Stimulated activated CD4-positive, alpha-beta T cell treated with anti-CD3 and anti-CD28 coated beads, Interleukin-4, amount 100 ng/mL, for 24 hours (primary cell): ENCODE measurements around the gene ZFR2.
A peak's percentile ranks its signal among the peaks of the same experiment; 100 is the strongest.
"Not testable (repeated sequence)": the region's sequence is repeated elsewhere in the genome, so short reads cannot be mapped to it uniquely, and the experiment has no call there.

Experiments used
- DNase-seq: peaks from one replicate; pipeline ENCODE4 v3.0.0-alpha.2; 2020

ZFR2 gene

GRCh38 chr19:3868770-3869456 lies at the start of gene ZFR2:
Gene ZFR2 (minus strand): TSS chr19:3869038. CDS start chr19:3869017, 21 bp downstream.
- DNase-seq, result peak; percentile 18

GRCh38 chr19:3916033-3916432 lies 47.2 kb upstream of the ZFR2 start:
- no peak for DNase-seq

DNA sequence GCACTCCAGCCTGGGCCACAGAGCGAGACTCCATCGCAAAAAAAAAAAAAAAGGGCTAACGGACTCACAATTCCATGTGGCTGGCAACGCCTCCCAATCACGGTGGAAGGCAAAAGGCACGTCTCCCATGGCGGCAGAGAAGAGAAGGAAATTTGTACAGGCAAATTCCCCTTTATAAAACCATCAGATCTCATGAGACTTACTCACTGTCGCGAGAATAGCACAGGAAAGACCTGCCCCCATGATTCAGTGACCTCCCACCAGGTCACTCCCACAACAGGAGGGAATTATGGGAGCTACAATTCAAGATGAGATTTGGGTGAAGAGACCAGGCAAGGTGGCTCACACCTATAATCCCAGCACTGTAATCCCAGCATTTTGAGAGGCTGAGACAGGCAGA lies 45.4 kb upstream of the ZFR2 start:
- DNase-seq, result no peak

GRCh38 chr19:3910105-3910504 lies 41.3 kb upstream of the ZFR2 start:
- DNase-seq, result no peak

DNA sequence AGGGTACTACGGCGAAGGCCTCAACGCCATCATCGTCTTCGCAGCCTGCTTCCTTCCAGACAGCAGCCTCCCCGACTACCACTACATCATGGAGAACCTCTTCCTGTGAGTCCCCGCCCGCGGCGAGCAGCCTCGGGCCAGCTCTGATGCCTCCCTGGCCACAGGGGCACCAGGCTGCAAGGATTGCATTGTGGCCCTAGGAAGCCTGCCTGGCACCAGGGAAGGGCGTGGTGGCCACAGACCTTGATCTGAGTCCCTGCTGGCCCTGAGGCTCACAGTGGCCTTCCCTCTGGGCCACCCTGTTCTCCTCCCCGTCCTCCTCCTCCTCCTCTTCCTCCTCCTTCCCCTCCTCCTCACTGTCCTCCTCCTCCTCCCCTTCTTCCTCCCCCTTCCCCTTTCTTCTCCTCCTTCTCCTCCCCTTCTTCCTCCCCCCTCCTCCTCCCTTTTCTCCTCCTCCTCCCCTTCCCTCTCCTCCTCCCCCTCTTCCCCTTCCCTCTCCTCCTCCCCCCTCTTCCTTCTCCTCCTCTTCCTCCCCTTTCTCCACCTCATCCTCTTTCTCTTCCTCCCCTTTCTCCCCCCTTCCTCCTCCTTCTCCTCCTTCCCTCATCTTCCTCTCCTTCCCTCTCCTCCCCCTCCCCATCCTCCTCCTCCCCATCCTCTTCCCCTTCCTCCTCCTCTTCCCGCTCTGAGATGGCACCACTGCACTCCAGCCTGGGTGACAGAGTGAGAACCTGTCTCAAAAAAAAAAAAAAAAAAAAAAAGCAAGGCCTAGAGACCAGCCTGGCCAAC lies 39.6 kb upstream of the ZFR2 start:
- DNase-seq, result no peak

GRCh38 chr19:3907626-3908265 lies 38.9 kb upstream of the ZFR2 start:
- no peak for DNase-seq

GRCh38 chr19:3904233-3904632 lies 35.4 kb upstream of the ZFR2 start:
- DNase-seq, result no peak

- no peak for DNase-seq
These were observed 33.6 kb upstream of the ZFR2 start for GRCh38 chr19:3902317-3902973.

DNA sequence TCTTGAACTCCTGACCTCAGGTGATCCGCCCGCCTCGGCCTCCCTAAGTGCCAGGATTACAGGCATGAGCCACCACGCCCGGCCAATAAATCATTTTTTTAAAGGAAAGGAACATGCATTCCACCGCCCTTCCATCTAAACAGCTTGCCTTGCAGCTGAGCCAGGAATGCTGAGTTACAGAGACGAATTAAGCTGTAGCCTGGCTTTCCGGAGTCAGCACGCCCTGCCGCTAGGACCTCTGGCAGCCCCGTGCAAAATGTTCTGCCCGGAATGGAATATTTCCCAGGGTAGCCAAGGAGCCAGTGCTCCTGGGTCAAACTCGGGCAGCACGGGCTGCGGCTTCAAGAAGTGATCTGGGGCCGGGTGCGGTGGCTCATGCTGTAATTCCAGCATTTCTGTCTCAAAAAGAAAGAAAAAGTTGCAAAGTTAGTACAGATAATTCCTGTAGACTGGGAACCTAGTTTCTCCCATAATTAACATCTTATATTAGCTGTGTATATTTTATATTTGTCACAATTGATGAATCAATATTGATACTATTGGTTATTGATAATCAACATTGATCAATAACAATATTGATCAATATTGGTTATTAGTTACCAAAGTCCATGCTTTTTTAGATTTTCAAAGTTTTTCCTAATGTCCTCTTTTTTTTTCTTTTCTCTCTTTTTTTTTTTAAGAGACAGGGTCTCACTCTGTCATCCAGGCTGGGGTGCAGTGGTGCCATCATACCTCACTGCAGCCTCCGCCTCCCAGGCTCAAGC lies 30.9 kb upstream of the ZFR2 start:
- no peak for DNase-seq

DNA sequence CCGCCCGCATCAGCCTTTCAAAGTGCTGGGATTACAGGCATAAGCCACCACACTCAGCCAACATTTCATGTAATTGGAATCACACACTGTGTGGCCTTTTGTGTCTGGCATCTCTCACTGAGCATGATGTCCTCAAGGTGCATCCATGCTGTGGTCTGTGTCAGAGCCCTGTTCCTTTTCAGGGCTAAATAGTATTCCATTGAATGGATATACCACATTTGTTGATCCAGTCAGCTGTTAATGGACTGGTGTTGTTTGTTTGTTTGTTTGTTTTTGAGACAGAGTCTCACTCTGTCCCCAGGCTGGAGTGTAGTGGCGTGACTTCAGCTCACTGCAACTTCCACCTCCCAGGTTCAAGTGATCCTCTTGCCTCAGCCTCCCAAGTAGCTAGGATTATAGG lies 29.6 kb upstream of the ZFR2 start:
- DNase-seq, result no peak

DNA sequence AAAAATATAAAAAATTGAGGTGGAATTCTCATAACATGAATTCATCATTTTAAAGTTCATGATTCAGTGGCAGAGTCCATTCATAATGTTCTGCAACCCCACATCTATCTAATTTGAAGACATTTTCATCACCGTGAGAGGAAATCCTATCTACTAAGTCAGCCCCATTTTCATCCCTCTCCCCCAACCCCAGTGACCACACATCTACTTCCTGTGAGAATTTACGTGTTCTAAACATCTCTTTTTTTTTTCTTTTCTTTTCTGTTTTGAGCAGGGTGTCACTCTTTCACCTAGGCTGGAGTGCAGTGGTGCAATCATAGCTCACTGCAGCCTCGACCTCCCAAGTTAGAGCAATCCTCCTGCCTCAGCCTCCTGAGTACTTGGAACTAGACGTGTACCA lies 29.1 kb upstream of the ZFR2 start:
- DNase-seq, result no peak

GRCh38 chr19:3895788-3896187 lies 26.9 kb upstream of the ZFR2 start:
- no peak for DNase-seq

DNA sequence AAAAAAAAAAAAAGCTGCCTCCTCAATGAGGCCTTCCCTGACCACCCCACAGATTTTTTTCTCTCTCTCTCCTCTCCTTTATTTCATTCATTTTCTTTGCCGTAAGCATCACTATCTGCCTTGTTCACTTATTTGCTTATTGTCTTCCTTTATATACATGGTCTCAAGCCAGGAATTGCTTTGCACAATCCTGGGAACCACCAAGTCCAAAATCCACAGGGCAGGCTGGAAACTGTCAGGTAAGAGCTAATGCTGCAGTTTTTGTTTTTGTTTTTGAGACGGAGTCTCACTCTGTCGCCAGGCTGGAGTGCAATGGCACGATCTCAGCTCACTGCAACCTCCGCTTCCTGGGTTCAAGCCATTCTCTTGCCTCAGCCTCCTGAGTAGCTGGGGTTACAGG lies 26.1 kb upstream of the ZFR2 start:
- DNase-seq, result not testable (repeated sequence)

- DNase-seq, result no peak
These were observed 24.8 kb upstream of the ZFR2 start for GRCh38 chr19:3893509-3894179.

GRCh38 chr19:3890591-3890990 lies 21.8 kb upstream of the ZFR2 start:
- no peak for DNase-seq

DNA sequence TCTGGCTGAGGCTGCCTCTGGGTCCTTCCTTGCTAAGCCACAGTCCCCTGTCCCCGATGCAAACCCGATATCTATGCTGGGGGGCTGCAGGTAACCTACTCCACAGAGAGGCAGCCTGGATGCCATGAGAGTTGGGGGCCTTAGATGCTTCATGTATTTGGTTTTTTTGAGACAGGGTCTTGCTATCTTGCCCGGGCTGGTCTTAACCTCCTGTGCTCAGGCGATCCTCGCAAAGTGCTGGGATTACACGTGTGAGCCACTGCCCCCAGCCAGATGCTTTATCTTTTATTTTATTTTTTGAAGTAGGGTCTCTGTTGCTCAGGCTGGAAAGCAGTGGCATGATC lies 13.2 kb upstream of the ZFR2 start:
- no peak for DNase-seq

DNA sequence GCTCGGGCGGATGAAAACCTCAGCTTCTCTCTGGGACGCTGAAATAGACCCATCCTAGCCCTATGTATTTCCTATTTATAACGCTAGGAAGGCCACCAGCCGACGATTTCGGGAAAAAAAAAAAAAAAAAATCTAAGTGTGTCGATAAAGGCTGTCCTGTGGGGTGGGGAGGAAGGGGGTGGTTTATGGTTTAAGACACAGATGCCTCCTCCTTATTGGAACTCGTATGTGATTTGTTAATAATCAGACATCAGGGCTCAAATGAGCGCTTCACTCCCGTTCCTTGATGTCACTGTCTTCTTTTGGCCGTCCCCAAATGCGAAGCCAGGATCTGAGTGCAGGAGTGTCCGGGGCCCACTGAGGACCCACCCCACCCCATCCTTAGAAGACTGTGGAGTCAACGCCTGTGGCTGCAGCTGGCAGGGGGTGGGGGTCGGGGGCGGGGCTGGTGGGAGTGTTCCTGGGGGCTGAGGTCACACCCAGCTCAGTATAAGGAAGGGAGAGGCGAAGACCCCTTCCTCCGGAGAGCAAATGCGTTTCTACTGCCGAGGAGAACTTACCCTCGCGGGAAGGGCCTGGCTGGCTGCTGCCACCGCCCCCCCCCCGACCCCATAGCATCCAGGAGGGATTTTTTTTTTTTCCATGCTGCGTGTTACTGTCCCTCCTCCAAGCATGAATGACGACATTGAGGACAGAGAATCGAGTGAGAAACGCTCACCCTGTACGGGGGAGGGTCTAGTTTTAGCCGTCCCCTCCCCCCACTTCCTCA lies 12.6 kb upstream of the ZFR2 start:
- no peak for DNase-seq

DNA sequence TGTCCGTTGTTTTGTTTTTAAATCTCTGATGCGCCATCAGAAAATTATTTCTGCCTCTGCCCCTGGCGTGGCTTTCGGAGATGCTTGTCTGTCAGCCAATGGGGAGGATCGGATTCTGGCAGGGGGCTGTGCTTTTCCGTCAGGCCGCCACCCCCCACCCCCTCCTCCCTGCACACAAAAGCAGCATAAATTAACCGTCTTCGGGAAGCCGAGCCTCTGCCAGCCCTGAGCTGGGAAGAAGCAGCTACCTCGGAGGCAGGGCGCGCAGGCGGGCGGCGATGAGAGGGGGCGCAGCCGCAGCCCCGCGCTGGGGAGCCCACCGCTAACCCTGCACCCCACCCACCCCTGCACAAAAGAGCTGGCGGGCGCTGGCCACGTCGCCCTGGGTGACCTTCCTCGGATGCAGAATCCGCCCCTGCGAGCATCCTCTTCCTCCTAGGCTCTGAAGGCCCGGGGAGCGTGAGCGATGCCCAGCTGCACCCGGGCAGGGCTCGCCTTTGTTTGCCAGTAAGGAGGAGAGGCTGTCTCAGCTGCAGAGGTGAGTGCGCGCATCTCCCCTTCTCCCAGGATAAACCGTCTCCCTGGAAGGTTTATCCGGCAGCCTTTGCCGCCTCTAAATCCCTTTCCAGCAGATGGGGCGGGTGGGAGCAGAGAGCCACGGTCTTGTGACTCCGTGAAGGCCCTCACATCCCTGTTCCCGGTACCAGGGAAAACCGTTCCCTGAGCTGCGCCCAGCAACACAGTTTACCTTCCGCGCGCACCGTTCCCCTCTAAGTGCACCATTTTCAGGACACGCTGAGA lies 11.8 kb upstream of the ZFR2 start, which contains the start of gene ATCAY:
ATCAY (plus strand) TSS at position 215 of the 801 bp plus-strand sequence. CDS start 5,083 bp downstream, outside the sequence.
- DNase-seq, result no peak

GRCh38 chr19:3879656-3880055 lies 10.8 kb upstream of the ZFR2 start:
- DNase-seq, result no peak

GRCh38 chr19:3874695-3875094 lies 5.9 kb upstream of the ZFR2 start:
- DNase-seq, result not testable (repeated sequence)
